Small intestine (tissue), 7 donors: Measurements from ENCODE around the gene PCBP2. TPM values are rescaled to one million over a fixed set of nuclear protein-coding genes. Genes with fewer than 3 reads are reported as not detected.
"Not testable (repeated sequence)": the region's sequence is repeated elsewhere in the genome, so short reads cannot be mapped to it uniquely, and the experiment has no call there.

Experiments
- DNase-seq, 2 donors: peaks; one replicate each; pipeline versions ENCODE4 v3.0.0 to v3.0.0-alpha.2; 2013
- FAIRE-seq: peaks from 2 replicates; lab custom pipeline; 2012; peaks lifted over from hg19 to GRCh38; lab: Jason Lieb, UNC
- H3K27ac ChIP-seq, 3 donors: one replicate each; pipeline ENCODE4 v1.5.1; 2013; ENCODE audit warnings: low read length in 2 of 3, mild to moderate bottlenecking in 2 of 3, control low read depth in 1 of 3, inconsistent platforms in 1 of 3, low read depth in 1 of 3, moderate library complexity in 1 of 3
- H3K27me3 ChIP-seq, 3 donors: one replicate each; pipeline ENCODE4 v1.6.1; 2013; ENCODE audit warnings: low read length in 3 of 3, inconsistent platforms in 1 of 3; ENCODE audit not compliant: control insufficient read depth in 3 of 3, insufficient read depth in 3 of 3
- H3K36me3 ChIP-seq, 3 donors: one replicate each; pipeline ENCODE4 v1.6.1; 2013; ENCODE audit warnings: low read length in 3 of 3, inconsistent platforms in 1 of 3, low read depth in 1 of 3, mild to moderate bottlenecking in 1 of 3, moderate library complexity in 1 of 3; ENCODE audit not compliant: control insufficient read depth in 3 of 3, insufficient read depth in 2 of 3
- H3K4me1 ChIP-seq, 3 donors: one replicate each; pipeline ENCODE4 v1.6.1; 2013; ENCODE audit warnings: low read length in 2 of 3, inconsistent platforms in 1 of 3, low read depth in 1 of 3, mild to moderate bottlenecking in 1 of 3, moderate library complexity in 1 of 3; ENCODE audit not compliant: control insufficient read depth in 3 of 3, insufficient read depth in 2 of 3
- H3K4me3 ChIP-seq, 3 donors: one replicate each; pipeline ENCODE4 v1.5.1; 2013; ENCODE audit warnings: low read length in 3 of 3, control low read depth in 1 of 3, inconsistent platforms in 1 of 3, low read depth in 1 of 3, mild to moderate bottlenecking in 1 of 3, moderate library complexity in 1 of 3
- H3K9me3 ChIP-seq, 2 donors: one replicate each; pipeline ENCODE4 v1.6.1; 2013; ENCODE audit warnings: low read depth in 1 of 2, low read length in 1 of 2; ENCODE audit not compliant: control insufficient read depth in 2 of 2, insufficient read depth in 1 of 2
- WGBS, 3 donors: extraction: QIAGEN DNeasy Blood & Tissue Kit; methylation state at CpG; one replicate each; pipeline ENCODE4 v1.1.7; 2013; 5-methylcytosine and 5-hydroxymethylcytosine counted together
- polyA plus RNA-seq, 4 donors: library from polyadenylated mRNA; stranded (reverse) in 3 of 4; unstranded in 1 of 4; fragments of 200-250 nt in 3 of 4; fragments of 120-200 nt in 1 of 4; gene quantifications; one replicate each; pipeline versions ENCODE4 v1.2.1 to v1.2.3, GENCODE V29; 2013
- donor health status: healthy with polysubstance abuse.
- donor health status: control.
- donor health status: control.
- donor health status: Bipolar disorder and iron deficiency.
- donor health status: healthy.

PCBP2 gene
- polyA plus RNA-seq, 4 donors = 446 to 821 (median 494) TPM

- not testable (repeated sequence) for H3K9me3 ChIP-seq, H3K4me3 ChIP-seq, FAIRE-seq, H3K4me1 ChIP-seq, DNase-seq, H3K27me3 ChIP-seq
- 70 to 98% (median 93%) methylated on average over 2 of the region's 2 CpGs for WGBS, 3 donors
- peaks cover 7 to 12% (median 7%) of the 10 kb centered on the region in 3 donors for H3K36me3 ChIP-seq
- peak overlapping the region in 1 of 3 donors; percentile 12 for H3K27ac ChIP-seq
These were observed 36.0 kb upstream of the PCBP2 start for GRCh38 chr12:53415752-53416389.

GRCh38 chr12:53417291-53417816 is 34.5 kb upstream of the PCBP2 start:
- DNase-seq, FAIRE-seq, H3K4me3 ChIP-seq, H3K36me3 ChIP-seq, H3K27me3 ChIP-seq, H3K4me1 ChIP-seq, H3K9me3 ChIP-seq, H3K27ac ChIP-seq: not testable (repeated sequence)
- 65 to 76% (median 69%) methylated on average over 9 of the region's 9 CpGs for WGBS, 3 donors

GRCh38 chr12:53418221-53418620 is 33.7 kb upstream of the PCBP2 start:
- no peak for FAIRE-seq

DNA sequence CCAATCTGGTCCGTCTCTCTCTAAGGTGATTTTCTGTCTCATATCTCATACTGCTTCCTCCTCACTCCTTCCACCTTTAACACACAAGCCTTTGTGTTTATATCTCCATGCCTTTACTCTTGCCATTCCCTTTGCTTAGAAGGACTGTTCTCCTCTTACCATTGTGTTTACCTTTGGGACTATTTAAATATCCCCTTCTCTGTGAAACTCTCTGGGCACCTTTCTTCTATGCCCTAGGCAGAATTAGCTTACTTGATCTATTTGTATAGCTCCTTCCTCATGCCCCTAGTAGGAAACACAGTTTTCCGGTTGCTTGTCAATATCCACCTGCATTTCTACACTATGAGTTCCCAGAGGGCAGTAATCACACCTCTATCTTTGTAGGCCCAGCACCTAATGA is 32.1 kb upstream of the PCBP2 start:
- DNase-seq (no peak), FAIRE-seq (no peak)
- whole genome bisulfite sequencing, 3 donors = 74 to 88% (median 83%) methylated on average over 2 of the region's 2 CpGs
- no peaks in the 10 kb centered on the region for H3K9me3 ChIP-seq
- H3K36me3 ChIP-seq = no peaks in the 10 kb centered on the region
- H3K27me3 ChIP-seq = no peaks in the 10 kb centered on the region
- H3K4me1 ChIP-seq = peaks cover 0 to 18% (median 2%) of the 10 kb centered on the region in 3 donors
- H3K4me3 ChIP-seq = no peak overlapping the region
- no peak overlapping the region for H3K27ac ChIP-seq

More at GRCh38 chr12:53418221-53418620, 33.7 kb upstream of the PCBP2 start:
- no peaks in the 10 kb centered on the region for H3K9me3 ChIP-seq
- H3K4me3 ChIP-seq = no peak overlapping the region
- H3K36me3 ChIP-seq = no peaks in the 10 kb centered on the region
- no peak overlapping the region for H3K27ac ChIP-seq
- no peaks in the 10 kb centered on the region for H3K27me3 ChIP-seq
- 73 to 83% (median 75%) methylated on average over 3 of the region's 3 CpGs for WGBS, 3 donors
- DNase-seq = no peak
- peaks cover 0 to 8% (median 2%) of the 10 kb centered on the region in 3 donors for H3K4me1 ChIP-seq

GRCh38 chr12:53422247-53422646 is 29.7 kb upstream of the PCBP2 start:
- not testable (repeated sequence) for H3K27me3 ChIP-seq, FAIRE-seq, H3K27ac ChIP-seq, H3K36me3 ChIP-seq, H3K4me3 ChIP-seq, H3K9me3 ChIP-seq
- peak; percentile 44 to 52 for DNase-seq
- 66 to 85% (median 80%) methylated on average over 11 to 12 of the region's 12 CpGs for WGBS, 3 donors
- H3K4me1 ChIP-seq = peaks cover 0 to 32% (median 2%) of the 10 kb centered on the region in 3 donors

DNA sequence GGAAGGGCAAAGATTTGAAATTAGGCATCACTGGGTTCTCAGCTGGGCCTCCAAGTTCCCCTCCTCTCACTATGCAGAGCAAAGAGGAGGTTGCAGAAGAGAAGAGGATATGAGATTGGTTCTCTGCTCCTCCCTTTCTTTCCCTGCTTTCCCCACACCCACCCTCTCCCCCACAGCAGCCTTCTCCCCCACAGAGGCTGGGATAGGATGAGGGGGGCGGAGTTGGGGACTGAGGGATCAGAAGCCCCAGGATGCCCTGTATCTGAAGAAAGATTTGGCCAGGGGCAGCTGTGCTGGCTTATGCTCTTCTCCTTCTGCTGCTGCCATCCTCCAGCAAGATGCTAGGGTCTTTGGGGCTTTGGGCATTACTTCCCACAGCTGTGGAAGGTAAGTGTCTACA is 28.3 kb upstream of the PCBP2 start, which contains the start of gene AMHR2:
TSS of gene AMHR2 (plus strand) at position 259 of the 400 bp plus-strand sequence. CDS start at position 339, 80 bp downstream.
- Histone ChIP-seq H3K27ac (peak within 1 kb of the TSS in 1 of 3 donors; percentile 45), H3K27me3 (no peaks in the 10 kb centered on the region), H3K36me3 (no peaks in the 10 kb centered on the region), H3K4me1 (peaks cover under 1 to 43% (median 2%) of the 10 kb centered on the region in 3 donors), H3K9me3 (no peaks in the 10 kb centered on the region), H3K4me3 (no peak within 1 kb of the TSS)
- no peak for FAIRE-seq
- no peak for DNase-seq
- 91 to 95% (median 93%) methylated on average over 1 of the region's 1 CpG for WGBS, 3 donors

- peaks cover 2 to 47% (median 2%) of the 10 kb centered on the region in 3 donors for H3K4me1 ChIP-seq
- WGBS, 3 donors = 73 to 78% (median 76%) methylated on average over 8 to 9 of the region's 9 CpGs
- H3K4me3 ChIP-seq = peak overlapping the region in 1 of 3 donors; percentile 2
- H3K27me3 ChIP-seq = no peaks in the 10 kb centered on the region
- FAIRE-seq = no peak
- H3K27ac ChIP-seq = peak overlapping the region in 1 of 3 donors; percentile 60
- DNase-seq = peak in 1 of 2 donors; percentile 86
- H3K36me3 ChIP-seq = peaks cover 0 to 6% (median 0%) of the 10 kb centered on the region in 3 donors
- H3K9me3 ChIP-seq = no peaks in the 10 kb centered on the region
These were observed 27.0 kb upstream of the PCBP2 start for GRCh38 chr12:53424626-53425514.

DNA sequence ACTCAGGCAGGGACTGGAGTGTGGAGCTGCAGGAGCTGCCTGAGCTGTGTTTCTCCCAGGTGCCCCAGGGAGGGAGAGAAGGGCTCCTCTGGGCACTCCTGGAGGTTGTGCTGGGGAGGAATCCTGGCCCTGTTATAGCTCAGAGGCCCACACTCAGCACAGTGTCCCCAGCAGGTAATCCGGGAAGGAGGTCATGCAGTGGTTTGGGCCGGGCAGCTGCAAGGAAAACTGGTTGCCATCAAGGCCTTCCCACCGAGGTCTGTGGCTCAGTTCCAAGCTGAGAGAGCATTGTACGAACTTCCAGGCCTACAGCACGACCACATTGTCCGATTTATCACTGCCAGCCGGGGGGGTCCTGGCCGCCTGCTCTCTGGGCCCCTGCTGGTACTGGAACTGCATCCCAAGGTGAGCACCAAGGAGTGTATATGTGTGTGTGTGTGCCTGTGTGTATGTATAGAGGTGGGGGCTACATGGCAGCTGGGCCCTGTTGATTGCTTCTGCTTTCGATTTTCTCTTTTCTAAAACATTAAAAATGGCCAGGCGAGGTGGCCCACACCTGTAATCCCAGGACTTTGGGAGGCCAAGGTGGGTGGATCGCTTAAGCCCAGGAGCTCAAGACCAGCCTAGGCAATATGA is 26.3 kb upstream of the PCBP2 start:
- Histone ChIP-seq H3K9me3 (no peaks in the 10 kb centered on the region), H3K27me3 (no peaks in the 10 kb centered on the region), H3K4me1 (peaks cover 2 to 47% (median 2%) of the 10 kb centered on the region in 3 donors), H3K27ac (peak overlapping the region in 1 of 3 donors; percentile 60), H3K4me3 (peak overlapping the region in 1 of 3 donors; percentile 2), H3K36me3 (peaks cover 0 to 12% (median 0%) of the 10 kb centered on the region in 3 donors)
- peak in 1 of 2 donors; percentile 37 for DNase-seq
- no peak for FAIRE-seq
- WGBS, 3 donors = 71 to 78% (median 77%) methylated on average over 11 of the region's 11 CpGs
